MM.1S (cell line): ENCODE data around the gene FAM133A.

Experiments used
- DNase-seq: peaks from one replicate; pipeline ENCODE4 v3.0.0-alpha.2; 2015
- H2AFZ ChIP-seq: fragments of 300-600 bp; sonication (generic); 2 replicates; pipeline ENCODE4 v1.6.0; 2016; ENCODE audit warnings: antibody characterized with exemption, low read length
- H3F3A ChIP-seq: fragments of 300-600 bp; sonication (generic); 2 replicates; pipeline ENCODE4 v1.6.1; 2016; ENCODE audit warnings: mild to moderate bottlenecking, antibody characterized with exemption, low read length, moderate library complexity, mixed read lengths; ENCODE audit not compliant: insufficient read depth
- H3K27ac ChIP-seq: fragments of 300-600 bp; sonication (generic); 2 replicates; pipeline ENCODE4 v1.5.1; 2016; ENCODE audit warnings: mild to moderate bottlenecking, low read length
- H3K27me3 ChIP-seq: fragments of 300-600 bp; sonication (generic); replicated peaks from 2 replicates; pipeline ENCODE4 v1.6.0; 2016; ENCODE audit warnings: low read length; ENCODE audit not compliant: insufficient read depth
- H3K36me3 ChIP-seq: fragments of 300-600 bp; sonication (generic); replicated peaks from 2 replicates; pipeline ENCODE4 v1.6.1; 2016; ENCODE audit warnings: mild to moderate bottlenecking, low read length, mixed read lengths; ENCODE audit not compliant: insufficient read depth
- H3K4me1 ChIP-seq: fragments of 300-600 bp; sonication (generic); 2 replicates; pipeline ENCODE4 v1.6.1; 2016; ENCODE audit warnings: low read length, mixed read lengths
- H3K4me2 ChIP-seq: fragments of 300-600 bp; sonication (generic); 2 replicates; pipeline ENCODE4 v1.6.0; 2016; ENCODE audit warnings: low read depth, low read length
- H3K4me3 ChIP-seq: fragments of 300-600 bp; sonication (generic); 2 replicates; pipeline ENCODE4 v1.5.1; 2016; ENCODE audit warnings: low read length, mixed read lengths
- H3K79me2 ChIP-seq: fragments of 300-600 bp; sonication (generic); 2 replicates; pipeline ENCODE4 v1.6.1; 2016; ENCODE audit warnings: mixed run types, low read length, mixed read lengths
- H3K9ac ChIP-seq: fragments of 300-600 bp; sonication (generic); 2 replicates; pipeline ENCODE4 v1.6.1; 2016; ENCODE audit warnings: low read length, mixed read lengths
- H3K9me2 ChIP-seq: fragments of 300-600 bp; sonication (generic); replicated peaks from 2 replicates; pipeline ENCODE4 v1.6.1; 2016; ENCODE audit warnings: mild to moderate bottlenecking, low read length, mixed read lengths; ENCODE audit not compliant: insufficient read depth
- H3K9me3 ChIP-seq: fragments of 300-600 bp; sonication (generic); replicated peaks from 2 replicates; pipeline ENCODE4 v1.6.1; 2016; ENCODE audit warnings: mild to moderate bottlenecking, low read length, mixed read lengths; ENCODE audit not compliant: insufficient read depth
- H4K20me1 ChIP-seq: fragments of 300-600 bp; sonication (generic); 2 replicates; pipeline ENCODE4 v1.6.1; 2016; ENCODE audit warnings: mild to moderate bottlenecking, low read length, moderate library complexity, mixed read lengths; ENCODE audit not compliant: insufficient read depth
- CTCF ChIP-seq: fragments of 300-600 bp; sonication (generic); IDR thresholded peaks from 2 replicates; pipeline ENCODE4 v1.5.1; 2016; ENCODE audit warnings: antibody characterized with exemption, low read length, mixed read lengths
- EZH2 ChIP-seq: fragments of 300-600 bp; sonication (generic); optimal IDR thresholded peaks from 2 replicates; pipeline ENCODE3; 2017; ENCODE audit warnings: low read depth, mild to moderate bottlenecking, antibody characterized with exemption, low read length, mixed read lengths
- EZH2phosphoT487 ChIP-seq: fragments of 300-600 bp; sonication (generic); IDR thresholded peaks from 2 replicates; pipeline ENCODE4 v1.6.1; 2018; ENCODE audit warnings: antibody characterized with exemption, low read length

FAM133A gene

GRCh38 chrX:93660575-93660974, 13.4 kb upstream of the FAM133A start:
- no peak overlapping the region for H3K4me3 ChIP-seq
- H3K27me3 ChIP-seq: no peaks in the 10 kb centered on the region
- DNase-seq: no peak
- no peak overlapping the region for H3K27ac ChIP-seq
- no peaks in the 10 kb centered on the region for H3K4me1 ChIP-seq
- no peak for TF ChIP-seq CTCF
- TF ChIP-seq EZH2phosphoT487: no peak
- TF ChIP-seq EZH2: no peak
- H4K20me1 ChIP-seq: no peaks in the 10 kb centered on the region
- H3K4me2 ChIP-seq: no peak overlapping the region
- no peaks in the 10 kb centered on the region for H3K9me2 ChIP-seq
- no peaks in the 10 kb centered on the region for H3K9me3 ChIP-seq
- H2AFZ ChIP-seq: no peak overlapping the region
- H3K36me3 ChIP-seq: no peaks in the 10 kb centered on the region
- H3F3A ChIP-seq: no peaks in the 10 kb centered on the region
- no peaks in the 10 kb centered on the region for H3K79me2 ChIP-seq
- H3K9ac ChIP-seq: no peak overlapping the region

GRCh38 chrX:93673056-93673868, 744 bp upstream of the FAM133A start, which contains the start of gene NAP1L3:
NAP1L3 (minus strand) TSS chrX:93673578; CDS start chrX:93673304, 274 bp downstream.
- Histone ChIP-seq H3K9ac (peak within 1 kb of the TSS; percentile 37; the same call in 1 of the 2 replicates), H3K9me2 (no peaks in the 10 kb centered on the region), H3K9me3 (no peaks in the 10 kb centered on the region), H3K27ac (peak within 1 kb of the TSS; percentile 32; the same call in 1 of the 2 replicates), H3K4me2 (peak within 1 kb of the TSS; percentile 67), H4K20me1 (no peaks in the 10 kb centered on the region), H3K79me2 (no peaks in the 10 kb centered on the region), H3K4me3 (peak within 1 kb of the TSS; percentile 79), H3K4me1 (no peaks in the 10 kb centered on the region), H3F3A (no peaks in the 10 kb centered on the region), H3K36me3 (no peaks in the 10 kb centered on the region), H2AFZ (peak within 1 kb of the TSS; percentile 96), H3K27me3 (no peaks in the 10 kb centered on the region)
- no peak for TF ChIP-seq CTCF
- TF ChIP-seq EZH2phosphoT487: no peak
- TF ChIP-seq EZH2: no peak
- DNase-seq: peak; percentile 66

- Histone ChIP-seq H3K9me3 (no peaks in the 10 kb centered on the region; the same call in 1 of the 2 replicates), H3K4me2 (no peak overlapping the region), H2AFZ (no peak overlapping the region), H3F3A (no peaks in the 10 kb centered on the region), H3K36me3 (no peaks in the 10 kb centered on the region), H3K4me3 (no peak overlapping the region), H3K9ac (no peak overlapping the region), H3K27ac (no peak overlapping the region), H3K4me1 (no peaks in the 10 kb centered on the region), H4K20me1 (no peaks in the 10 kb centered on the region), H3K9me2 (no peaks in the 10 kb centered on the region), H3K79me2 (no peaks in the 10 kb centered on the region), H3K27me3 (no peaks in the 10 kb centered on the region)
- TF ChIP-seq CTCF: no peak
- no peak for TF ChIP-seq EZH2
- TF ChIP-seq EZH2phosphoT487: no peak
- DNase-seq: no peak
Measured at GRCh38 chrX:93695981-93696380, 22.0 kb downstream of the FAM133A start.
